Lower lobe of right lung (tissue), 2 donors: ENCODE data around the gene MOB1A. TPM values are rescaled to one million over a fixed set of nuclear protein-coding genes. Genes with fewer than 3 reads are reported as not detected.

Experiments
- ATAC-seq, 2 donors: fragments of 200-7000 bp; cut with Tn5 transposase; one replicate each; pipeline ENCODE4 v1.9.1; 2020 to 2022; ENCODE audit warnings: mild to moderate bottlenecking in 2 of 2, moderate library complexity in 2 of 2
- DNase-seq: peaks from one replicate; pipeline ENCODE4 v3.0.0-alpha.2; 2020
- H3K27ac ChIP-seq: fragments of 200-600 bp; one replicate; pipeline ENCODE4 v1.8.0; 2022
- H3K27me3 ChIP-seq: fragments of 200-600 bp; one replicate; pipeline ENCODE4 v1.8.0; 2022; ENCODE audit warnings: low read depth
- H3K36me3 ChIP-seq: fragments of 200-600 bp; one replicate; pipeline ENCODE4 v1.8.0; 2022; ENCODE audit warnings: mild to moderate bottlenecking
- H3K4me1 ChIP-seq: fragments of 200-600 bp; one replicate; pipeline ENCODE4 v1.8.0; 2022
- H3K4me3 ChIP-seq: fragments of 200-600 bp; one replicate; pipeline ENCODE4 v1.8.0; 2022; ENCODE audit warnings: mild to moderate bottlenecking
- H3K9me3 ChIP-seq: fragments of 200-600 bp; one replicate; pipeline ENCODE4 v1.8.0; 2022
- intact Hi-C: fragments of 100-400 bp; cut with DNase I; formaldehyde crosslinking; loops from one replicate; pipeline ENCODE4 v1.11.0; 2022
- total RNA-seq: library from RNA; stranded (reverse); fragmentation: NEBNext Ultra II Directional; extraction: Animal tissue kit (Norgen Biotek cat#: 25700); gene quantifications from one replicate; pipeline ENCODE4 v1.2.1, GENCODE V29; 2021
- TF ChIP-seq, protein P1 (sequence below): fragments of 200-600 bp; IDR thresholded peaks from one replicate; pipeline ENCODE4 v1.8.0; 2022; ENCODE audit warnings: antibody characterized with exemption, mild to moderate bottlenecking
- donor health status: DM: no; HTN: yes; CAD: no; lungs with severe emphysema.

Gene MOB1A
- total RNA-seq, 1 donor from 2014 or later = 146 TPM

DNA sequence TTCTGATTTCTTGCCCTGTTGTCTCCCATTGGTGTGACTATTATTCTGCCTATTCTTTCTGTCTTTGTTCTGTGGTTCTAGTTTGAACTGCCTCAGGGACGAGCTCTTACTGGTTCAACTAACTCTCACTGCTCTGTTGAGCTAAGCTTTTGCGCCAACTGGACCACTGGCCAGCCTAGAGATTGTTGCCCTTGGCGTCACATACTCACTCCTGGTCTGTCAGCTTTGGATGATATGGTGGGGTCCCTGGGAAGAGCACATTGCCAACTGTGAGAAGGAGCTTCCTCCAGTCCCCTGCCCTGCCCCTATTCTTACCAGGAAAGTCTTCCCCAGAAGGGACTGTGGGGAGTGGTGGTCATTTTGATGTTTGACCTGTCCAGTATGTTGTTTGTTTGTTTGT lies 25.8 kb upstream of the MOB1A start:
- no peak overlapping the region for H3K27ac ChIP-seq
- DNase-seq = no peak
- intact Hi-C loops = no loop called here
- H3K27me3 ChIP-seq = no peaks in the 10 kb centered on the region
- H3K9me3 ChIP-seq = no peaks in the 10 kb centered on the region
- H3K36me3 ChIP-seq = peaks cover 19% of the 10 kb centered on the region
- peaks cover 43% of the 10 kb centered on the region for H3K4me1 ChIP-seq
- no peak overlapping the region for H3K4me3 ChIP-seq
- TF ChIP-seq, protein P1, sequence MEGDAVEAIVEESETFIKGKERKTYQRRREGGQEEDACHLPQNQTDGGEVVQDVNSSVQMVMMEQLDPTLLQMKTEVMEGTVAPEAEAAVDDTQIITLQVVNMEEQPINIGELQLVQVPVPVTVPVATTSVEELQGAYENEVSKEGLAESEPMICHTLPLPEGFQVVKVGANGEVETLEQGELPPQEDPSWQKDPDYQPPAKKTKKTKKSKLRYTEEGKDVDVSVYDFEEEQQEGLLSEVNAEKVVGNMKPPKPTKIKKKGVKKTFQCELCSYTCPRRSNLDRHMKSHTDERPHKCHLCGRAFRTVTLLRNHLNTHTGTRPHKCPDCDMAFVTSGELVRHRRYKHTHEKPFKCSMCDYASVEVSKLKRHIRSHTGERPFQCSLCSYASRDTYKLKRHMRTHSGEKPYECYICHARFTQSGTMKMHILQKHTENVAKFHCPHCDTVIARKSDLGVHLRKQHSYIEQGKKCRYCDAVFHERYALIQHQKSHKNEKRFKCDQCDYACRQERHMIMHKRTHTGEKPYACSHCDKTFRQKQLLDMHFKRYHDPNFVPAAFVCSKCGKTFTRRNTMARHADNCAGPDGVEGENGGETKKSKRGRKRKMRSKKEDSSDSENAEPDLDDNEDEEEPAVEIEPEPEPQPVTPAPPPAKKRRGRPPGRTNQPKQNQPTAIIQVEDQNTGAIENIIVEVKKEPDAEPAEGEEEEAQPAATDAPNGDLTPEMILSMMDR = no peak
- no peak for ATAC-seq

DNA sequence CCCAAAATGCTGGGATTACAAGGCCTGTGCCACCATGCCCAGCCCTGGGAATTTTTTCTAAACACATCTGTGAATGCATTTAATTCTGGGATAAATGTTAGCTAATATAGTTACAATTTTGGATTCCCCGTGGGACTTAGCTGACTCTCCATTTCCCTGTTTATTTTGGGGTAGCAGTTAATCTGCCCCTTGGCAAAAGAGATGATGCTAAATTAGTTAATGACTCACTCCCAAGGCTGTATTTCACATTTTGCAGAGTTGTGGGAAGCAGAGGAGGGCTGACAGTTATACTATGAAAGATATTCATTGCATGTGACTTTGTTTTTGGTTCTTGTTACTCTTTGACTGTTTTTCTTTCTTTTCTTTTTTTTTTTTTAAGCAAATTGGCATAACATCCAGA lies 22.9 kb upstream of the MOB1A start:
- no peak overlapping the region for H3K27ac ChIP-seq
- no peaks in the 10 kb centered on the region for H3K9me3 ChIP-seq
- intact Hi-C loops = no loop called here
- no peaks in the 10 kb centered on the region for H3K36me3 ChIP-seq
- DNase-seq = no peak
- TF ChIP-seq, protein P1 = no peak
- H3K27me3 ChIP-seq = no peaks in the 10 kb centered on the region
- H3K4me3 ChIP-seq = no peak overlapping the region
- ATAC-seq = no peak
- H3K4me1 ChIP-seq = peaks cover 42% of the 10 kb centered on the region

DNA sequence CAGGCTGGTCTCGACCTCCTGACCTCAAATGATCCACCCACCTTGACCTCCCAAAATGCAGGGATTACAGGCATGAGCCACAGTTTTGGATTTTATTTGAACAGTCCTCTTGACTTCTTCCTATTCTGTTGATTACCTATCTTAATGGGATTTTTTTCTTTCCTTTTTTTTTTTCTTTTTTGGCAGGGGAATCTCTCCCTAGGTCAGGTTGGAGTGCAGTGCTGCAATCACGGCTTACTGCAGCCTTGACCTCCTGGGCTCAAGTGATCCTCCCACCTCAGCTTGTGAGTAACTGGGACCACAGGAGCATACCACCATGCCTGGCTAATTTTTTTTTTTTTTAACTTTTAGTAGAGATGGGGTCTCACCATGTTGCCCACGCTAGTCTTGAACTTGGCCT lies 22.5 kb upstream of the MOB1A start:
- H3K9me3 ChIP-seq = no peaks in the 10 kb centered on the region
- ATAC-seq = no peak
- H3K4me3 ChIP-seq = no peak overlapping the region
- H3K36me3 ChIP-seq = no peaks in the 10 kb centered on the region
- intact Hi-C loops = no loop called here
- H3K27ac ChIP-seq = no peak overlapping the region
- no peaks in the 10 kb centered on the region for H3K27me3 ChIP-seq
- peaks cover 38% of the 10 kb centered on the region for H3K4me1 ChIP-seq
- DNase-seq = no peak
- TF ChIP-seq, protein P1 = no peak

DNA sequence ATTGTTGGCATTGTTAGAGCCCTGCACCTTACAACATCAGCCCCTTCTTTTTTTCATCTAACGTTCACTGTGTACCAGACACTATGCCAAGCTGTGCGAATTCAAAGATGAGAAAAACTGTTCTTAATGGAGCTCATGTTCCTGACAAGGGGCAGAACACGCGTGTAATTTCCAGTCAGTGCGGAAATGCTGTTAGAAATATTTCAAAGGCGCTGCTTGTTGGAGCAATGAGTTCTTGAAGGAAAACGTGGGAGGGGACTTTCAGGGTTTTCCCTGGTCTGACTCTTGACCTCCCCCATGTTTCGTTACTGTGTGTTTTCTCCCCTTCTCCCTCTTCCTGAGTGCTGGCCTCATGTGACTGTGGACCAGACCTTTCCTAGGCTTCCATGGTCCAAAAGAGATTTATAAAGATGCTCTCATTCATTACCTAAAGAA lies 21.2 kb upstream of the MOB1A start:
- peak overlapping the region; percentile 92 for H3K27ac ChIP-seq
- intact Hi-C loops = no loop called here
- no peaks in the 10 kb centered on the region for H3K9me3 ChIP-seq
- no peaks in the 10 kb centered on the region for H3K36me3 ChIP-seq
- DNase-seq = no peak
- TF ChIP-seq, protein P1 = no peak
- ATAC-seq = no peak
- H3K27me3 ChIP-seq = no peaks in the 10 kb centered on the region
- H3K4me3 ChIP-seq = peak overlapping the region; percentile 70
- peaks cover 28% of the 10 kb centered on the region for H3K4me1 ChIP-seq

DNA sequence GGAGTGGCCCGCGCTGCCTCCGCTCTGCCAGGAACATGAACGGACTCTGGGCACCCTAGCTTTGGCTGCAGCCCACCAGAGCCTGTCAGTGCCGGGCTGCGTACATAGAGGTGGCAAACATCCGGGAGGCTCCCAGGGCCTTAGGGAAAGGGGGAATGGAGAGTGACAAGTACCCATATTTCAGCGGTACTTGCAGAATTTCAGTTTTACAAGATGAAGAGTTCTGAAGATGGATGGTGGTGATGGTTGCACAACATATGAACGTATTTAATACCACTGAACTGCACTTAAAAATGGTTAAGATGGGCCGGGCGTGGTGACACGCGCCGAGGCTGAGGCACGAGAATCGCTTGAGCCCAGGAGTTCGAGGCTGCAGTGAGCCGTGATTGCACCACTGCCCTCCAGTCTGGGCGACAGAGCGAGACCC lies 20.6 kb upstream of the MOB1A start:
- Histone ChIP-seq H3K36me3 (no peaks in the 10 kb centered on the region), H3K4me1 (peaks cover 28% of the 10 kb centered on the region), H3K4me3 (peak overlapping the region; percentile 70), H3K27ac (peak overlapping the region; percentile 92), H3K9me3 (no peaks in the 10 kb centered on the region), H3K27me3 (no peaks in the 10 kb centered on the region)
- ATAC-seq = peak in 1 of 2 donors; percentile 2
- TF ChIP-seq, protein P1 = no peak
- intact Hi-C loops = no loop called here
- no peak for DNase-seq
